GM19455 (cell line): ENCODE results near the gene CDKN2B-AS1.
A peak's percentile ranks its signal among the peaks of the same experiment; 100 is the strongest.

Experiments used
- ATAC-seq: cut with Tn5 transposase; IDR thresholded peaks from one replicate; pipeline ENCODE4 v1.9.1; 2021; ENCODE audit not compliant: unreplicated experiment

The CDKN2B-AS1 gene

DNA sequence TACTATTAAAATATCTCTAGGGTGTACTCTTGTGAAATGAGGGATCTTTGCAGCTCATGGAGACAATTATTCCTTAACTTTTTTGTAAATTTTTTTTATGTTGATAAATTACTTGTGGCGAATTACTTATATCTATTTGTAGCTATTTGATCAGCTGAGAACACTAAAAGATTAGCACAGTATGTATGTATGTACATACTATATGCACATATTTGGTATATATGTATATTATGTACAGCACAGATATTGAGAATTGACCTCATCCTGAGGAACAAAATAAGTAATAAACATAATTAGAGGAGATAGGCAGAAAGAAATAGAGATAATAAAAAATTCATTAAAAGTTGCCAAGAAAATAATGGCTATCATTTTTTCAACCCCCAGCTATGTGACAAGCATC is 12.2 kb upstream of the CDKN2B-AS1 start:
- no peak for ATAC-seq

DNA sequence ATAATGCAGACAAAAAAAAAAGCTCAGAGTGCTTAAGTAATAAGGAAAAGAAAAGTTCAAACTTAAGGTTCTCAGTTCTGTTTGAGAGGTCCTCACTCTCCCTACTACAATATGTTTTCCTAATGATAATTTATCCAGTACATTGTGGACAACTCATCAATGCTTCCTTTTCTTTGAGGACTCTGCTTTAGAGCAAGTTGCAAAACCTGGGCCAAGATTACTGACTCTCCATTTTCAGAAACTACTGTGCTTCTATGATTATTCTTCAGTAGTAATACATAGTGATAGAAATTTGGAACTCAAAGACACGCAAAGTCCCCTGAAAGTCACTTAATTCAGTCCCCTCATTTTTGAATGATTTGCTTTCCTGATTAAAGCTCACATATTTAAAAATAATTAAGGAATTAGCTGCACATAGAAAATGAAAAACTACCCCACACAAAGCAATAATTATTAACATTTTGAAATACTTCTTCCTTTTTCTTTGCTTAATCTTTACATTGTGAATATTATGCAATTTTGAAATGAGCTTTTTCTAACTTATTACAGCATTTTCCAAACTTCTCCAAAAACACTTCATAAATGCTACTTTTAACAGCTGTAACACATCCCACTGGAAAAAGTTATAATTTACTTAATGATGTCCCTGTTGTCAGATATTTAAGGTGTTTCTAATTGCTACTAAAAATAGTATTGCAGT is 11.6 kb upstream of the CDKN2B-AS1 start:
- ATAC-seq, result no peak

GRCh38 chr9:21983561-21983935 is 11.0 kb upstream of the CDKN2B-AS1 start:
- no peak for ATAC-seq

GRCh38 chr9:21984101-21984500 is 10.5 kb upstream of the CDKN2B-AS1 start:
- ATAC-seq, result no peak

- no peak for ATAC-seq
These were observed 8.5 kb upstream of the CDKN2B-AS1 start for GRCh38 chr9:21985964-21986667.

- no peak for ATAC-seq
These were observed 6.3 kb upstream of the CDKN2B-AS1 start for GRCh38 chr9:21988056-21988990.

DNA sequence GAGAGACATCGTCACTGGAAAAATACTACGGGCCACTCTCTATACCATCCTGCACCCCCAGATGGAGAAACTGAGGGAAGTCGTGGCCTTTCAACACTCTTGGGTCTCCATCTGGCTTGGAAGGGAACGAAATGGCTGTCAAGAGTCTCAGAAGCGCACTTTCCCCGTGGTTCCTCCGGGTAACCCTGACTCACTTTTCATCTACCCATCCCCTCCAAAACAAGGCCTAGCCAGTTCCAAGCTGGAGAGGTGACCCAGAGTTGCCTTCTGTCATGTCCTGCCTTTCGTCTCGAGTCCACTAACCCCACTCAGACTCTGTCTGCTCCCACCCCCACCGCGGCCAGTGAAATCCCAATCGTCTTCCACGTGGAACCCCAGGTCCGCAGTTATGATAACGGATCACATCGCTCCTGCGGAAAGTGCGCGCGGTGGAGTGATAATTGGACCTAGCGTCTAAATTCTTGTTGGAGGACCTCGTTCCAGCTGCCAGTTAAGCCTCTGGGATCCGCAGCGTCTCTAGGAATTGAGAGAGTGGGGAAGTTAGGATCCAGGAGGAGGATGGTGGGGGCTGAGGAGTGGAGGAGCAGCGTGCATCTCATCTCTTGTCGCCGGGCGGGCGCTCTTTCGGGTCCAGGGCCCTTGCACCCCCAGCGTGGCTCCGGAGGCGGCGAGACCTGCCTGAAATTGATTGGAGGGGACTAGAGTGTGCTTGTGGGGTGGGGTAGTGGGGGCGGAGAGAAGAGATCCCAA is 5.0 kb upstream of the CDKN2B-AS1 start:
- ATAC-seq, result no peak

- no peak for ATAC-seq
These were observed 3.3 kb upstream of the CDKN2B-AS1 start for GRCh38 chr9:21991072-21991959.

- ATAC-seq, result no peak
These were observed 1.6 kb upstream of the CDKN2B-AS1 start for GRCh38 chr9:21993007-21993406.

GRCh38 chr9:21993893-21994555 is 567 bp upstream of the CDKN2B-AS1 start, which contains the start of gene CDKN2A:
CDKN2A (minus strand) TSS chr9:21994392.
- ATAC-seq, result peak; percentile 40

- peak; percentile 85 for ATAC-seq
These were observed 545 bp downstream of the CDKN2B-AS1 start for GRCh38 chr9:21995006-21995665.

DNA sequence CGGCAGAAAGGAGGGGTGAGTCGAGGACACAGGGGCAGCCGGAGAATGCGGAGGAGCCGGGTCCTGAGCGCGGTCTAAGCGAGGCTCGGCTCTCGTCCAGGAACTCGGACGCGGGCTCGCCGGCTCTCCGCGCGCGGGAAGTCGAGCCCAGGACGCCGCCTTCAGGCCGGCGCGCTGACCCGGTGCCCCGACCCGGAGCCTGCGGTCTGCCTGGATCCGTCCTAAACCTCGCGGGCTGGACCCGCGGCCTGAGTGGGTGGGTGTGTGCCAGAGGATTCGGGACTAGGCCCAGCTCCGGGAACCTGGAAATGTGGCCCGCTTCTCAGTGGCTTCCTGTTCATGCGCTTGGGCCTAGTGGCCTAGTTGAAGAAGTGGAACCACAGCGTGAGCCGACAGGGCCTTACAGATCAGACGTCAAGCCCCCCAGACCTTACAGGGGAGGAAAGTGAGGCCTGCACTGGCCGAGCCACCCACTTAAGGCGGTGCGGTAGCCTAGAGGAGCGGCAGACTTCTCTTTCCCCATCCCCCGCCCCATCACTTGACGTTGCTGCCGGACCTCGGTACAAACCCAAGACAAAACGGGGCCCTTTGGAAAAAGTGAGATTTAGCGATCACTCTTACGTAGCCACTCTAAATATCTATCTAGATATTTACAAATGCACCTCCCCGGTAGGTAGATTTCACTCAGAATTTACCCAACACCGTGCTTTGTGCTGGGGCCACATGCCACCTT is 1.2 kb downstream of the CDKN2B-AS1 start:
- peak; percentile 29 for ATAC-seq

- ATAC-seq, result no peak
These were observed 1.8 kb downstream of the CDKN2B-AS1 start for GRCh38 chr9:21996438-21996837.

DNA sequence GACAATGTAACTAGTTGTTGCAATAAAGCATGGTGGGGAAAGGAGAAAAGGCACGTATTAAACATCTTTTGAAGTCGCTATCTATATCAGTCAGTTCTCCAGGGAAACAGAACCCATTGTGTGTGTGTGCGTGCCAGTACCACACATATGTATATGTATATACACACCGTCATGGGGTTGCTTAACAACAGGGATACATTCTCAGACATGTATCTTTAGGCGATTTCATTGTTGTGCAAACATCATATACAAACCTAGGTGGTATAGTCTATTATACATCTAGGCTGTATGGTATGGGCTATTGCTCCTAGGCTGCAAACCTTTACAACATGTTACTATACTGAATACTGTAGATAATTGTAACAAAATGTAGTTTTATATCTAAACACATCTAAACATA is 2.3 kb downstream of the CDKN2B-AS1 start:
- no peak for ATAC-seq

DNA sequence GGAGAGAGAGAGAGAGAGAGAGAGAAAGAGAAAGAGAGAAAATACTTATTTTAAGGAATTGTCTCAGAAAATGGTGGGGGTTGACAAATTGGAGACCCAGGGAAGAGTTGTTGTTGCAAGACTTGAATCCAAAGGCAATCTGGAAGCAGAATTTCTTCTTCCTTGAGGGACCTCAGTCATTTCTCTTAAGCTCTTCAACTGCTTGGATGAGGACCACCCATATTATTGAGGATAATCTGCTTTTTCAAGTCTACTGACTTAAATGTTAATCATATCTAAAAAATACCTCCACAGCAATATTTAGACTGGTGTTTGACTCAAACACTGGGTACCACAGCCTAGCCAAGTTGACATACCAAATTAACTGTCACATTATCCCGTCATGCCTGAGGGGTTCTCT is 2.9 kb downstream of the CDKN2B-AS1 start:
- ATAC-seq, result no peak

GRCh38 chr9:21998026-21998425 is 3.4 kb downstream of the CDKN2B-AS1 start:
- no peak for ATAC-seq

- ATAC-seq, result no peak
These were observed 7.4 kb downstream of the CDKN2B-AS1 start for GRCh38 chr9:22002038-22002437.
